ENCODE data around the gene OARD1.

Gene OARD1

GRCh38 chr6:41053041-41053440 lies 19.1 kb downstream of the OARD1 start, which contains the start of gene APOBEC2:
TSS of gene APOBEC2 (plus strand) at chr6:41053202. CDS start at chr6:41053348, 146 bp downstream.
- DNase-seq (ENCODE audit: extremely low spot score): no peak
- ChIA-PET CTCF (no interaction called here), POLR2A (interaction anchor here (0.7 kb wide), 1 partner anchor 16 kb away, joined by 3 read pairs; no protein-coding TSS in a partner anchor)
- TF ChIP-seq ELF4 (IDR thresholded peaks at IDR 0.05) (no peak), FOXK2 (IDR thresholded peaks at IDR 0.05) (no peak), ARNT (IDR thresholded peaks at IDR 0.05) (no peak), SUZ12 (IDR thresholded peaks at IDR 0.05) (no peak), SP1 (IDR thresholded peaks at IDR 0.05) (no peak)

- TF ChIP-seq LEF1 (IDR thresholded peaks at IDR 0.05; ENCODE audit: borderline replicate concordance) (no peak), FOXA1 (IDR thresholded peaks at IDR 0.05) (no peak), PKNOX1 (IDR thresholded peaks at IDR 0.05) (no peak), BHLHE40 (IDR thresholded peaks at IDR 0.05; ENCODE audit: borderline replicate concordance) (no peak), ZNF384 (IDR thresholded peaks at IDR 0.05) (no peak)
Observed at GRCh38 chr6:41051873-41052272, 20.3 kb downstream of the OARD1 start.

GRCh38 chr6:41050536-41050935 lies 21.6 kb downstream of the OARD1 start:
- no peak for DNase-seq (ENCODE audit: extremely low spot score)
- ChIA-PET POLR2A (no interaction called here), CTCF (no interaction called here)
- TF ChIP-seq PKNOX1 (IDR thresholded peaks at IDR 0.05) (no peak), NFRKB (IDR thresholded peaks at IDR 0.05) (no peak), L3MBTL2 (conservative IDR thresholded peaks at IDR 0.05) (no peak), ARNT (IDR thresholded peaks at IDR 0.05) (no peak), HDGF (IDR thresholded peaks at IDR 0.05; ENCODE audit: borderline replicate concordance) (no peak), ELF4 (IDR thresholded peaks at IDR 0.05) (no peak), BHLHE40 (IDR thresholded peaks at IDR 0.05; ENCODE audit: borderline replicate concordance) (no peak), CTBP1 (IDR thresholded peaks at IDR 0.05; ENCODE audit: borderline replicate concordance) (no peak), FOXA1 (IDR thresholded peaks at IDR 0.05) (no peak), LEF1 (IDR thresholded peaks at IDR 0.05; ENCODE audit: borderline replicate concordance) (no peak), FOXK2 (IDR thresholded peaks at IDR 0.05) (no peak), SUZ12 (IDR thresholded peaks at IDR 0.05) (no peak), FOXM1 (IDR thresholded peaks at IDR 0.05; ENCODE audit: borderline replicate concordance) (no peak), ZNF384 (IDR thresholded peaks at IDR 0.05) (no peak), TARDBP (IDR thresholded peaks at IDR 0.05) (no peak), SP1 (IDR thresholded peaks at IDR 0.05) (no peak)

More at GRCh38 chr6:41051873-41052272, 20.3 kb downstream of the OARD1 start:
- CTCF ChIA-PET: no interaction called here
- DNase-seq (ENCODE audit: extremely low spot score): no peak
- POLR2A ChIA-PET: no interaction called here

GRCh38 chr6:41049955-41050354 lies 22.2 kb downstream of the OARD1 start:
- ChIA-PET CTCF (no interaction called here), POLR2A (interaction anchor here (1.1 kb wide), 1 partner anchor 23 kb away, joined by 4 read pairs; the partner anchor contains the start of gene NFYA)

GRCh38 chr6:41049521-41049920 lies 22.6 kb downstream of the OARD1 start:
- DNase-seq (ENCODE audit: extremely low spot score): no peak
- CTCF ChIA-PET: interaction anchor here (1.3 kb wide), 1 partner anchor 9 kb away, joined by 3 read pairs; no protein-coding TSS in a partner anchor
- TF ChIP-seq ARNT (IDR thresholded peaks at IDR 0.05): no peak
- TF ChIP-seq NFRKB (IDR thresholded peaks at IDR 0.05): no peak
- no peak for TF ChIP-seq BHLHE40 (IDR thresholded peaks at IDR 0.05; ENCODE audit: borderline replicate concordance)
- no peak for TF ChIP-seq CTBP1 (IDR thresholded peaks at IDR 0.05; ENCODE audit: borderline replicate concordance)
- no peak for TF ChIP-seq FOXK2 (IDR thresholded peaks at IDR 0.05)
- TF ChIP-seq TARDBP (IDR thresholded peaks at IDR 0.05): no peak
- no peak for TF ChIP-seq L3MBTL2 (conservative IDR thresholded peaks at IDR 0.05)
- no peak for TF ChIP-seq HDGF (IDR thresholded peaks at IDR 0.05; ENCODE audit: borderline replicate concordance)
- TF ChIP-seq ZNF384 (IDR thresholded peaks at IDR 0.05): no peak
- POLR2A ChIA-PET: interaction anchor here (1.1 kb wide), 1 partner anchor 23 kb away, joined by 4 read pairs; the partner anchor contains the start of gene NFYA

More at GRCh38 chr6:41049955-41050354, 22.2 kb downstream of the OARD1 start:
- no peak for DNase-seq (ENCODE audit: extremely low spot score)
- TF ChIP-seq SUZ12 (IDR thresholded peaks at IDR 0.05): no peak
- TF ChIP-seq BHLHE40 (IDR thresholded peaks at IDR 0.05; ENCODE audit: borderline replicate concordance): no peak
- TF ChIP-seq ZNF384 (IDR thresholded peaks at IDR 0.05): no peak
- no peak for TF ChIP-seq ELF4 (IDR thresholded peaks at IDR 0.05)
- no peak for TF ChIP-seq L3MBTL2 (conservative IDR thresholded peaks at IDR 0.05)
- no peak for TF ChIP-seq SP1 (IDR thresholded peaks at IDR 0.05)
- no peak for TF ChIP-seq CTBP1 (IDR thresholded peaks at IDR 0.05; ENCODE audit: borderline replicate concordance)
- TF ChIP-seq PKNOX1 (IDR thresholded peaks at IDR 0.05): no peak
- TF ChIP-seq LEF1 (IDR thresholded peaks at IDR 0.05; ENCODE audit: borderline replicate concordance): no peak
- no peak for TF ChIP-seq ARNT (IDR thresholded peaks at IDR 0.05)
- no peak for TF ChIP-seq NFRKB (IDR thresholded peaks at IDR 0.05)
- no peak for TF ChIP-seq FOXA1 (IDR thresholded peaks at IDR 0.05)
- no peak for TF ChIP-seq FOXM1 (IDR thresholded peaks at IDR 0.05; ENCODE audit: borderline replicate concordance)
- TF ChIP-seq HDGF (IDR thresholded peaks at IDR 0.05; ENCODE audit: borderline replicate concordance): no peak
- no peak for TF ChIP-seq TARDBP (IDR thresholded peaks at IDR 0.05)
- no peak for TF ChIP-seq FOXK2 (IDR thresholded peaks at IDR 0.05)
